Measurements from ENCODE around the gene PLCE1.

Gene PLCE1

GRCh38 chr10:93973748-93974445 lies 19.8 kb upstream of the PLCE1 start:
- TF ChIP-seq ARNT (IDR thresholded peaks at IDR 0.05) = no peak
- TF ChIP-seq CTBP1 (IDR thresholded peaks at IDR 0.05; ENCODE audit: borderline replicate concordance) = no peak
- TF ChIP-seq L3MBTL2 (conservative IDR thresholded peaks at IDR 0.05) = no peak
- TF ChIP-seq HDGF (IDR thresholded peaks at IDR 0.05; ENCODE audit: borderline replicate concordance) = no peak
- no peak for TF ChIP-seq FOXA1 (IDR thresholded peaks at IDR 0.05)
- no peak for TF ChIP-seq FOXK2 (IDR thresholded peaks at IDR 0.05)
- ChIA-PET POLR2A (no interaction called here), CTCF (interaction anchor here (0.6 kb wide), 1 partner anchor 751 kb away, joined by 4 read pairs; no protein-coding TSS in a partner anchor)
- no peak for DNase-seq (ENCODE audit: extremely low spot score)

GRCh38 chr10:93977442-93977841 lies 16.3 kb upstream of the PLCE1 start:
- ChIA-PET CTCF (interaction anchor here (0.7 to 0.9 kb wide), 2 partner anchors 9 to 472 kb away, joined by 4 read pairs; no protein-coding TSS in a partner anchor), POLR2A (interaction anchor here (1.2 kb wide), 1 partner anchor 19 kb away, joined by 3 read pairs; no protein-coding TSS in a partner anchor)
- no peak for DNase-seq (ENCODE audit: extremely low spot score)
- no peak for TF ChIP-seq CTBP1 (IDR thresholded peaks at IDR 0.05; ENCODE audit: borderline replicate concordance)
- TF ChIP-seq NFRKB (IDR thresholded peaks at IDR 0.05) = no peak
- TF ChIP-seq TARDBP (IDR thresholded peaks at IDR 0.05) = no peak
- TF ChIP-seq LEF1 (IDR thresholded peaks at IDR 0.05; ENCODE audit: borderline replicate concordance) = no peak
- no peak for TF ChIP-seq HDGF (IDR thresholded peaks at IDR 0.05; ENCODE audit: borderline replicate concordance)
- no peak for TF ChIP-seq SUZ12 (IDR thresholded peaks at IDR 0.05)
- TF ChIP-seq FOXK2 (IDR thresholded peaks at IDR 0.05) = no peak
- no peak for TF ChIP-seq ELF4 (IDR thresholded peaks at IDR 0.05)
- no peak for TF ChIP-seq PKNOX1 (IDR thresholded peaks at IDR 0.05)
- no peak for TF ChIP-seq SP1 (IDR thresholded peaks at IDR 0.05)
- no peak for TF ChIP-seq FOXM1 (IDR thresholded peaks at IDR 0.05; ENCODE audit: borderline replicate concordance)
- TF ChIP-seq FOXA1 (IDR thresholded peaks at IDR 0.05) = no peak
- no peak for TF ChIP-seq L3MBTL2 (conservative IDR thresholded peaks at IDR 0.05)
- TF ChIP-seq BHLHE40 (IDR thresholded peaks at IDR 0.05; ENCODE audit: borderline replicate concordance) = no peak
- no peak for TF ChIP-seq ARNT (IDR thresholded peaks at IDR 0.05)
- TF ChIP-seq ZNF384 (IDR thresholded peaks at IDR 0.05) = no peak

DNA sequence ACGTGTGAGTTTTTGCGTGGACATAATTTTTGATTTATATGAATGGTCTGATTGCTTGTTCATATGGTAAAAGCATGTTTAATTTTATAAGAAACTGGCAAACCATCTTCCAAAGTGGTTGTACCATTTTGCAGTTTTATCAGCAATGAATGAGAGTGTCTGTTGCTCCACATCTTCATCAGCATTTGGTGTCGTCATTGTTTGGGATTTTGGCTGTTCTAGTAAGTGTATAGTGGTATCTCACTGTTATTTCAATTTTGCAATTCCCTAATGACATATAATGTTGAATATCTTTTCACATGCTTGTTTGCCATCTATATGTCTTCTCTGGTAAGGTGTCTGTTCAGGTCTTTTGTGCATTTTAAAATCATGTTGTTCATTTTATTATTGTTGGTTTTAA lies 13.2 kb upstream of the PLCE1 start:
- ChIA-PET POLR2A (interaction anchor here (0.6 kb wide), 1 partner anchor 13 kb away, joined by 3 read pairs; the partner anchor contains the start of gene PLCE1), CTCF (no interaction called here)
- TF ChIP-seq LEF1 (IDR thresholded peaks at IDR 0.05; ENCODE audit: borderline replicate concordance) (no peak), L3MBTL2 (conservative IDR thresholded peaks at IDR 0.05) (no peak), ARNT (IDR thresholded peaks at IDR 0.05) (no peak), TARDBP (IDR thresholded peaks at IDR 0.05) (no peak), CTBP1 (IDR thresholded peaks at IDR 0.05; ENCODE audit: borderline replicate concordance) (no peak), BHLHE40 (IDR thresholded peaks at IDR 0.05; ENCODE audit: borderline replicate concordance) (no peak), NFRKB (IDR thresholded peaks at IDR 0.05) (no peak), SP1 (IDR thresholded peaks at IDR 0.05) (no peak), FOXM1 (IDR thresholded peaks at IDR 0.05; ENCODE audit: borderline replicate concordance) (no peak), FOXA1 (IDR thresholded peaks at IDR 0.05) (no peak), SUZ12 (IDR thresholded peaks at IDR 0.05) (no peak)
- no peak for DNase-seq (ENCODE audit: extremely low spot score)

DNA sequence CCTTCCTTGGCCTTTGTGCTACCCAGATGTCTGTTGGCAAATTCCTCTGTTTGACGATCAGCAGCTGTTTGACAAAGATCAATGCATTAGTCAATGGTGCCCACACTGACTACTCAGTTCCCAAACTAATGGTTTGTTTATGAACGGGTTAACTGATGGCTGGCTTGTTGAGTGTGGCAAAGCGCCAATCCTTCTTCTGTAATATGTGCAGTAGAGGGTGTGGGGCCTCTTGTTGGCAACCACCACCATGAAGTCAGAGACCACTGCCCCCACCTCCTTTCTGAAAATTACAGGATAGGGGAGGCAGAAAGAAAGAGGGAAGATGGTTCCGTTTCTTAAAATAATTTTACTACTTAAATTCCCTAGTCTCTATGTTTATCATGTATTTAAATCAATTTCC lies 2.6 kb upstream of the PLCE1 start:
- CTCF ChIA-PET = interaction anchor here (1.1 to 1.5 kb wide), 3 partner anchors 47 to 74 kb away, joined by 3 to 5 read pairs (median 4); no protein-coding TSS in a partner anchor

DNA sequence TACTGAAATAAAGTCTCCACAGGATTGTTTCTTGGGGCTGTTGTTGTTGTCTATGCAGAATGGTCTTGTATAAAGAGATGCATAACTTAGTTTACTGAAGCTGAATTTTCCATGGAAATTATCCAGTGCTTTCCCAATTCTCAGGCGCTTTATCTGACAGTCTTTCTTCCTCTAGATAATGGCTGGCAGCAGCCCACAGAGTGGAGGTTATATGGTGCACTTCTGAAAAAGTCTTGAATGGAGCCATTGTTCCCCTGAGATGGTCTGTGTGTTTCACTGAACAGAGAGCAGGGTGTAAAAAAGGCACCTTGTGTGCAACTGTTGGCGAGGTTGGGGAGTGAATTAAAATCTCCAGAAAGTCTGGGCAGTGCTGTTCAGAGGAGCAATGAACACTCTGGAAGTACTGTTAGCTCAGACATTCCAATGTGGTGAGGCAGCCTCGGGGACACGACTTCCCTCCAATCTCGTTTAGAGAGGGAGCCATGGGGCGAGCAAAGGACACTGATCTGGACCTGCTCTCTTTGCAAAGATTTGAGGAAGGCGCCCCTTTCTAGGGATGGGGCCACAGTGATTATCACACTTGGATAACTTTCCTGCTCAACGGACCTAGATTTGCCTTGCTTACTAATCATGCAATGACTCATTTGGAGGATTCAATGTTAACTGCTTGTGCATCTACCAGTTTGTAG lies 2.0 kb upstream of the PLCE1 start:
- no peak for TF ChIP-seq ARNT (IDR thresholded peaks at IDR 0.05)
- TF ChIP-seq L3MBTL2 (conservative IDR thresholded peaks at IDR 0.05) = no peak; the same call in 1 of the 2 replicates
- TF ChIP-seq SUZ12 (IDR thresholded peaks at IDR 0.05) = no peak
- no peak for TF ChIP-seq BHLHE40 (IDR thresholded peaks at IDR 0.05; ENCODE audit: borderline replicate concordance)
- TF ChIP-seq TARDBP (IDR thresholded peaks at IDR 0.05) = no peak
- no peak for TF ChIP-seq NFRKB (IDR thresholded peaks at IDR 0.05)
- TF ChIP-seq CTBP1 (IDR thresholded peaks at IDR 0.05; ENCODE audit: borderline replicate concordance) = no peak
- TF ChIP-seq HDGF (IDR thresholded peaks at IDR 0.05; ENCODE audit: borderline replicate concordance) = no peak
- TF ChIP-seq ZNF384 (IDR thresholded peaks at IDR 0.05) = no peak
- no peak for TF ChIP-seq SP1 (IDR thresholded peaks at IDR 0.05)
- no peak for TF ChIP-seq FOXM1 (IDR thresholded peaks at IDR 0.05; ENCODE audit: borderline replicate concordance)
- no peak for TF ChIP-seq LEF1 (IDR thresholded peaks at IDR 0.05; ENCODE audit: borderline replicate concordance)
- TF ChIP-seq PKNOX1 (IDR thresholded peaks at IDR 0.05) = no peak
- no peak for TF ChIP-seq FOXK2 (IDR thresholded peaks at IDR 0.05)
- no peak for TF ChIP-seq ELF4 (IDR thresholded peaks at IDR 0.05)
- no peak for TF ChIP-seq FOXA1 (IDR thresholded peaks at IDR 0.05)
- POLR2A ChIA-PET = interaction anchor here (0.6 kb wide), 2 partner anchors 21 to 197 kb away, joined by 3 read pairs; no protein-coding TSS in a partner anchor
- peak; percentile 47 for DNase-seq (ENCODE audit: extremely low spot score)
- CTCF ChIA-PET = interaction anchor here (1.0 to 1.5 kb wide), 4 partner anchors 47 to 329 kb away, joined by 3 to 5 read pairs (median 4); no protein-coding TSS in a partner anchor

More for the DNA sequence above, 2.6 kb upstream of the PLCE1 start:
- DNase-seq (ENCODE audit: extremely low spot score) = no peak
- POLR2A ChIA-PET = interaction anchor here (0.6 kb wide), 1 partner anchor 198 kb away, joined by 3 read pairs; no protein-coding TSS in a partner anchor
- TF ChIP-seq FOXK2 (IDR thresholded peaks at IDR 0.05) (no peak), HDGF (IDR thresholded peaks at IDR 0.05; ENCODE audit: borderline replicate concordance) (no peak), TARDBP (IDR thresholded peaks at IDR 0.05) (no peak), ELF4 (IDR thresholded peaks at IDR 0.05) (no peak), FOXA1 (IDR thresholded peaks at IDR 0.05) (no peak), ZNF384 (IDR thresholded peaks at IDR 0.05) (no peak), FOXM1 (IDR thresholded peaks at IDR 0.05; ENCODE audit: borderline replicate concordance) (no peak), SP1 (IDR thresholded peaks at IDR 0.05) (no peak), PKNOX1 (IDR thresholded peaks at IDR 0.05) (no peak), CTBP1 (IDR thresholded peaks at IDR 0.05; ENCODE audit: borderline replicate concordance) (no peak), ARNT (IDR thresholded peaks at IDR 0.05) (no peak), BHLHE40 (IDR thresholded peaks at IDR 0.05; ENCODE audit: borderline replicate concordance) (no peak)

Data from HEK293T (cell line).